GM21529 (cell line): ENCODE measurements around the gene KRTAP22-1.

Source experiments
- ATAC-seq: cut with Tn5 transposase; IDR thresholded peaks from one replicate; pipeline ENCODE4 v1.9.1; 2021; ENCODE audit not compliant: unreplicated experiment

The KRTAP22-1 gene

DNA sequence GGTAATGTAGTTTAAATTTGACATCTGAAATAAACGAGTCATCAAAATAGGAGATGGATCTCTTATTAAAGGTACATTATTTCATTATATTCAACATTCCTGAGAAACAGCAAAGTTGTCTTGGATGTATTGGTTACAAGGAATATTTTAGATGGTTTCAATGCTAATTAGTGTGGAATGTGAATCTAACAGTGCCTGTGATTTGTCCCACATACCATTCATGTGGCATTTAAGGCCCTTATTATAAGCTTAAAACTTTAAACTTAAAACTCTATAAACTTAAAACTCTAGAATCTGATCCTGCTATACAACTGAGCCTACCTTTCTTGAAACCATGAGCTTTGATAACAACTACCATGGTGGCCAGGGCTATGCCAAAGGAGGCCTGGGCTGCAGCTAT, at the start of gene KRTAP22-1:
KRTAP22-1 (plus strand) TSS at position 301 of the 400 bp plus-strand sequence.
- no peak for ATAC-seq

DNA sequence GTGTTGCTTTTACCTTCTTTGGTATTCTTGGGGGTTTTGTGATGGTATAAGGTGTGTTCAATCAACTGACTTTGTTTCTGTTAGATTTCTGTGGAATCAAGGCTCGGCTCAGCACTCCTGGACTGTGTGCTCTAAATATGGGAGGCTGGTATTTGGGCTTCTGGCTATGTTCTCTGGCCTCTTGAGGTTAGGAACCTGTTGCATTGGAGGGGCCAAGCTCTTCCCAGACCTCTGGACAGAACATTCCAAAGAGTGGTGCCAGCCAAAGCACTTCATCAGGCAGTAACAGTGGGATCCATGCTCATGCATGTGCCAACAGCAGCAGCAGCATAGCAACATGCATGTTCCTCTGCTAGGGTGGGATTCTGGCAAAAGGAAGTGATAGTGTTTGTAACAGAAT, 48.1 kb upstream of the KRTAP22-1 start:
- no peak for ATAC-seq

DNA sequence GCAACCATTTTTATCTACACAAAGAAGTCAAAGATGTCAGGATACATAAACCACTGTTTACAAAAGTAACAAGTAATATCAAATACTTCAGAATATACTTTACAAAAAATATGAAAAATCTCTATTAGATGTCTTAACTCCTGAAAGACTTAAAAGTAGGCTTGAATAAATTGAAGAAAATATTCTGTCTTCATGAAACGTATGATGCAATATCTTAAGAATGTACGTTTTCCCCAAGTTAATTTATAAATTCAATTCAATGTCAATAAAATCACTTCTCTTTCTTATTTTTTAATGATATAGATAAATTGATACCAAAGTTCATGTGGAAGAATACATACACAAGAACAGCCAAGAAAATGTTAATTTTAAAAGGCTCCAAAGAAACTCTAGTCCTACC, 45.8 kb upstream of the KRTAP22-1 start:
- ATAC-seq = no peak

DNA sequence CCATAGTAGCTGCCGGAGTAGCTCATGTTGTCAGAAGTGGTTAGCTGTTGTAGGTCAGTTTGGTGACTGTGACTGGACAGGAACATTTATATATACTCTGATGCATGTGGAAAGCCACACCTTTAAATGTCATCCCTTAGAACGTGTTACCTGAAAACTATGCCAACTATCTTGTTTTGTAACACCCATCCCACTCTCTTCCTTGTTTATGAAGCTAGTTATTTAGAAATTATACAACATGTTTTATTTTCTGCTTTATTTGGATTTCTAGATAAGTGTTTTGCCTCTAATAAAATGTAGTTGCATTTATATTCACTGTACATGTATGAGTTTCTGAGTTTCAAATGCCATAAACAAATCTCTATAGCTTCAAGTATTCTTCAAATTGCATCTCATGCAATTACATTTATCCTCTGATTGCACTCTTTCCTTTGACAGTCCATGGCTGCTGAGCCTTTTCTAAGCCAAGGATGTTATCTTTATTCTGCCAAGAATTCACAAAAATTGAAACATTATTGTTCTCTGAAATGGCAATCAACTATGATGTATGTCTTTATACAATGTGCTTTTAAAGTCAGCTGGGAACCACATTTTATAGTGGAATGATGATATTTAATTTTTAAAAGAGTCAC, 39.5 kb upstream of the KRTAP22-1 start, which contains the start of gene KRTAP19-7:
KRTAP19-7 (minus strand) TSS at position 51 of the 632 bp plus-strand sequence; CDS start at position 26, 25 bp downstream.
- no peak for ATAC-seq

- ATAC-seq = no peak
Observed at GRCh38 chr21:30561957-30562356, 38.9 kb upstream of the KRTAP22-1 start.

GRCh38 chr21:30563072-30563471, 37.8 kb upstream of the KRTAP22-1 start:
- ATAC-seq = no peak

- ATAC-seq = no peak
Observed at GRCh38 chr21:30563630-30564029, 37.3 kb upstream of the KRTAP22-1 start.

GRCh38 chr21:30567617-30568016, 33.3 kb upstream of the KRTAP22-1 start:
- no peak for ATAC-seq

GRCh38 chr21:30577766-30578165, 23.1 kb upstream of the KRTAP22-1 start:
- ATAC-seq = no peak

DNA sequence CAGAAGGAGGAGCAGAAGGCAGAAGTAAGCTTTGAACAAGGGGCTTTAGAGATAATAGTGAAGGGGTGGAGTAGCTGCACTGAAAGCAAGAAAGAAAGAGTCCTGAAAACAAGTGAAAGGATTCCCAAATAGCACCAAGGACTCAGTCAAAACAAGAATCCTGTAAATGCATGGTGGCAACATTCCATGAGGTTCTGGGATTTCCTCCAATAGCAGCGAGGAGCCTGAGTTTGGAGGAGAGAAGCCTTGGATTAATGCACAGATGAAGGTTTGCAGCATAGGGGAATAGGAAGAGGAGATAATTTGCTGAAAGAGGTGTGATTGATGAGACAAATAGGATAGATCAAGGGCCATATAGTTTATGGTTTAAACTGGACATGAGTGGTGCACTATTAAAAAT, 21.5 kb upstream of the KRTAP22-1 start:
- no peak for ATAC-seq

GRCh38 chr21:30580132-30580531, 20.8 kb upstream of the KRTAP22-1 start:
- no peak for ATAC-seq

DNA sequence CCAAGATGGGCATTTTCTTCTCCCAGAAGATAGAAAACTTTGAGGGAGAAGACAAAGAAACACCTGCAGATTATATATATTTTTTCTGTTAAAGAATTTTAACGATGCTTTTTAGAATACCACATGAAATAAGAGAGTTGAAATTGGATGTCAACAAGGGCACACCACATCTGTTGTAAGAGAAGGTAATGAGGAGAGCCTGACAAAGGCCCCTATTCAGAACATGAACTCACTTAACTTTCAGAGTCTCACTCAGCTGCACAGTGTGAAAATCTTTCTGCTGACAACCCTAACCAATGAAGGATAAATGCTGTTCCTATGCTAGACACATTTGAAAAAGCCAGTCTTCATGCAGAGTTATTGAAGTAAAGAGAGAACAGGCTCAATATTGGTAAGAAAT, 18.0 kb upstream of the KRTAP22-1 start:
- no peak for ATAC-seq

- ATAC-seq = no peak
Observed at GRCh38 chr21:30590297-30590696, 10.6 kb upstream of the KRTAP22-1 start, which contains the start of gene KRTAP22-2. Gene KRTAP22-2 (minus strand): TSS chr21:30590397.

- ATAC-seq = no peak
Observed at GRCh38 chr21:30592140-30592539, 8.7 kb upstream of the KRTAP22-1 start, which contains the start of gene KRTAP6-3. Gene KRTAP6-3 (plus strand): TSS chr21:30592440. CDS start chr21:30592446, 6 bp downstream.

DNA sequence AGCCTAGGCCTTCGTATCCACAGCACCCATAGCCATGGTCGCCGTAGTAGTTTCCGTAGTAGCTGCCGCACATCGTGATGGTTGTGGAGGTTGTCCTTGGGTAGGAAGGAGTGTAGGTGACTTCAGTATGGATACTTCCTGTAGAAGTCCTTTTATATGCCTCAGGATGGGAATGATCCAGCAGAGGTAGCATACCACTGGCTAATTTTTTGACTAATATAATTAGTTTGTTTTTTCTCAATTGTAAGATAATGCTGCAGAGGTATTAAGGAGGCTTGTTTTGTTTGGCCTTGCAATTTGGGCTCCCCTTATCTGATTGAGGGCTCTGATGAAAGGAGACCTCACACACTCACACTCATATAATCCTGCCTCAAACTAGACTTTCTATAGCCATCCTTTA, 2.1 kb upstream of the KRTAP22-1 start, which contains the start of gene KRTAP6-2:
KRTAP6-2 (minus strand) TSS at position 101 of the 400 bp plus-strand sequence; CDS start at position 73, 28 bp downstream.
- no peak for ATAC-seq

- ATAC-seq = no peak
Observed at GRCh38 chr21:30605968-30606367, 5.1 kb downstream of the KRTAP22-1 start.

GRCh38 chr21:30612132-30612531, 11.2 kb downstream of the KRTAP22-1 start:
- no peak for ATAC-seq

DNA sequence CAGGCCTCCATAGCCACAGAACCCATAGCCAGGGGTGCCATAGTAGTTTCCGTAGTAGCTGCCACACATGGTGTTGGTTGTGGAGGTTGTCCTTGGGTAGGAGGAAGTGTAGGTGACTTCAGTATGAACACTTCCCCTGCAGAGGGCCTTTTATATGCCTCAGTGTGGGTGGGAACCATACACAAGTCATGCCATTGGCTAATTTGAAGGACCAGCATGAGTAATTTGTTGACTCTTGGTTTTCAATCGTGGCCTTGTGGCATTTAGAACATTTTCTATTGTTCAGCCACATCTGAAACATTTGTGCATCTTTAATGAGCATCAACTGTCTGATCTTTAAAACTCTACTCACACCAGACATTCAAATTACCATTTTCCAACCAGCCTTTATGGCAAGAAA, 12.9 kb downstream of the KRTAP22-1 start, which contains the start of gene KRTAP6-1:
KRTAP6-1 (minus strand) TSS at position 95 of the 400 bp plus-strand sequence; CDS start at position 69, 26 bp downstream.
- ATAC-seq = no peak

- ATAC-seq = no peak
Observed at GRCh38 chr21:30615199-30615598, 14.3 kb downstream of the KRTAP22-1 start.

- ATAC-seq = no peak
Observed at GRCh38 chr21:30616125-30616524, 15.2 kb downstream of the KRTAP22-1 start, which contains the start of gene KRTAP20-1. Gene KRTAP20-1 (plus strand): TSS chr21:30616425. CDS start chr21:30616455, 30 bp downstream.

DNA sequence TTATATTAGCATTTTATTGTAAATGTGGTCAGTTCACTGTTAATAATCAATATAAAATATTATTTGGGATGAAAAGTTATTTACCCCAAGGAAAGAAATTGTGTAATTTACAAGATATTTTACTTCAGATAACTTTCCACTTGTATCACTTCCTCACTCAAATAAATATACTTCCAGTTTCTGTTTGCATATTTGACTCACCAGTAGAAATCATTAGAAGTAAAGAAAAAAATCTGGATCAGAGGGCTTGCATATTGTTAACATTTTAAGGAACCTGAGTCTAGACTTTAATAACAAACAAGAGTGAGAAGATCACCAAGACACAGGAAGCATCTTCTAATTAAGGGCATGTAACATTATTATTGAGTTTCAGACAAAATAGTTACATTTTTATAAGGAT, 19.2 kb downstream of the KRTAP22-1 start:
- no peak for ATAC-seq

DNA sequence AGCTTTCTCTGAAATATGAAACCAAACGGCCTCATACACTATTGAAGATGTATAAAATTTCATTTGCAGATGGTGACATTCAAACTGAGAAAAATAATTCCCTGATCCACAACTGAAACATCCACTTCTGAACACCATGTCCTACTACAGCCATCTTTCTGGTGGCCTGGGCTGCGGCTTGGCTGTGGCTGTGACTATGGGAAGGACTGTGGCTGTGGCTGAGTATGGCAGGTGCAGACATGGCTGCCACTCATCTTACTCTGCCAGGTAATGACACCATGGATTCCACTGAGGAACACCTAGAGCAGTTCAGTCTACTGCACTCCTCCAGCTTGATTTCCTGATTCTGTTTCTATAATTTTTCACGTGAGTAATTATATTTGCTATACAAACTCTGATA, 19.6 kb downstream of the KRTAP22-1 start, which contains the start of gene KRTAP20-4:
KRTAP20-4 (plus strand) TSS at position 106 of the 400 bp plus-strand sequence.
- ATAC-seq = no peak
